ENCODE results near the gene TUBGCP5.

Gene TUBGCP5

DNA sequence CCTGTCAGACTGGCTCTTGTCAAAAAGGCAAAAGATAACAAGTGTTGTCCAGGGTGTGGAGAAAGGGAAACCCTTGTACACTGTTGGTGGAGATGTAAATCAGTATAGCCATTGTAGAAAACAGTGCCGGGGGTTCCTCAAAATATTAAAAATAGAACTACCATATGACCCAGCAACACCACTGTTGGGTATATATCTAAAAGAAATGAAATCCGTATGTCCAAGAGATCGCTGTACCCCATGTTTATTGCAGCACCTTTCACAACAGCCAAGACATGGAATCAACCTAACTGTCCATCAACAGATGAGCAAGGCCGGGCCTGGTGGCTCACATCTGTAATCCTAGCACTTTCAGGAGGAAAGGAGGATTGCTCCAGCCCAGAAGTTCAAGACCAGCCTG is 65.4 kb downstream of the TUBGCP5 start:
- DNase-seq: no peak

DNA sequence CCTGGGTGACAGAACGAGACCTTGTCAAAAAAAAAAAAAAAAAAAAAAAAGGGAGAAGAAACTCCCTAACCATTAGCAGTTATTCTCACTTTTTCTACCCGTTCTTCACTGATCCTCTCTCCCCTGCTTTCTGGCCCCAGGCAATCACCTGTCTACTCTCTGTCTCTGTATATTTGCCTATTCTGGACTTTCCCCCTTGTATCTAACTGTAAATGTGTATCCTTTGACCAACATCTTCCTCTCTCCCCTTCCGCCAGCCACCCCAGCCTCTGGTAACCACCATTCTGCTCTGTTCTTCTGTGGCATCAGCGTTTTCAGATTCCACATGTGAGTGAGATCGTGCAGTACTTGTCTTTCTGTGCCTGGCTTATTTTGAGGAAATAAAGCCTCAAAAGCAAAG is 66.1 kb downstream of the TUBGCP5 start:
- no peak for DNase-seq

DNA sequence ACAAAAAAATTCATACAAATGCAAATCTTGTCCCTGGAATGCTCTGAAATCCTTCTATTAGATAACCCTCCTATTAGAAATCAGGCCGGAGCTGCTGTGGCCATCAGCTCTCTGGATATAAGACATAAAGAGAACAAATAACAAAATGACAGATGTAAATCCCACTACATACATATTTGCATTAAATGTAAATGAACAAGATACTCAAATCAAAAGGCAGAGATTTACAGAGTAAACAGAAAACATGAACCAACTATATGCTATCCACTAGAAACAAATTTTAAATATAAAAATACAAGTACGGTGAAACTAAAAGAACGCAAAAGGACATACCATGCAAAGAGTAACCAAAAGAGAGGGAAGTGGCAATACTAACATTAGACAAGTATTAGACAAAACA is 69.9 kb downstream of the TUBGCP5 start:
- DNase-seq: no peak

DNA sequence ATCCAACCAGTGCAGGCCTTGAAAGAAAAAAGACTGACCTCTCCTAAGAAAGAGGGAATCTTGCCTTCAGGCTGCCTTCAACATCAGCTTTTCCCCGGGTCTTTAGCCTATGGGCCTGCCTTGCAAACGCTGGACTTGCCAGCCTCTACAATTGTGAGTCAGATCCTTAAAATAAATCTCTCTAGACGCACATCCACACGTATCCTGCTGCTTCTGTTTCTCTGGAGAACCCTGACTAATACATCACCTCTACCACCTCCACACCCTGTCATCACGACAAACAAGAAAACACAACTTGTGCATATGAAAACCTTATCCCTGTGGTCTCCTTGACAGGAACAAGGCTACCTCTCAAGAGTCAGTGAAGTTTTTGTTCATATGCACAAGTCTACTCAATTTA is 71.0 kb downstream of the TUBGCP5 start:
- no peak for DNase-seq

DNA sequence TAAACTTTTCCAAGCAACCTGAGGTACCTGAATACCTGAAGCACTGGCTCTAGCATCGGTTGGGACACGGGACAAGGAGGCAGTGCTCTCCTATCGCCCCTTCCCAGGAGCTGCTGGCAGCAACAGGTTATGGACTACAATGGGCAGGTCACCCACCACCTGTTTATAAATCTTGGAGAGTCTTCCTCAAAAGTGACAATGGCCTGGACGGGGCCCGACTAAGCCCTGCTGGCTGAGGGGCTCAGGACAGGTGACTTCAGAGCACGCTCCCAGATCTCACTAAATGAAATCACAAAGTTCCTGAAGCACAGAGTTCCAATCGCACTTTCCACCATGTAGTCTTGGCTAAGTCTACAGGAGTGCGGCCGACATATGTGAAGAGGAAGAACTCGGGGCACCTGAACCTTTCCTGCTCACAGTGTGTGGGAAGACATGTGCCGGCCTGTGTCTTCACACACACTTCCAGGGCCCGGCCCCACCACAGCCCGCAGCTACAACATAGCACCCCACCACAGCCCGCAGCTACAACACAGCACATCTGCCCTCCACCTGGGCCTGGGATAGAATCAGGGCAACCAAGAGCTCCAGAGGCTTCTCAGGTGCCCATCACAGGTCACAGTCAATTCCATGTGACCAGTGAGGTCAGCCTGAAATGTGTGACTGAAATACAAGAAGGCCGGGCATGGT is 72.1 kb downstream of the TUBGCP5 start:
- DNase-seq: no peak

DNA sequence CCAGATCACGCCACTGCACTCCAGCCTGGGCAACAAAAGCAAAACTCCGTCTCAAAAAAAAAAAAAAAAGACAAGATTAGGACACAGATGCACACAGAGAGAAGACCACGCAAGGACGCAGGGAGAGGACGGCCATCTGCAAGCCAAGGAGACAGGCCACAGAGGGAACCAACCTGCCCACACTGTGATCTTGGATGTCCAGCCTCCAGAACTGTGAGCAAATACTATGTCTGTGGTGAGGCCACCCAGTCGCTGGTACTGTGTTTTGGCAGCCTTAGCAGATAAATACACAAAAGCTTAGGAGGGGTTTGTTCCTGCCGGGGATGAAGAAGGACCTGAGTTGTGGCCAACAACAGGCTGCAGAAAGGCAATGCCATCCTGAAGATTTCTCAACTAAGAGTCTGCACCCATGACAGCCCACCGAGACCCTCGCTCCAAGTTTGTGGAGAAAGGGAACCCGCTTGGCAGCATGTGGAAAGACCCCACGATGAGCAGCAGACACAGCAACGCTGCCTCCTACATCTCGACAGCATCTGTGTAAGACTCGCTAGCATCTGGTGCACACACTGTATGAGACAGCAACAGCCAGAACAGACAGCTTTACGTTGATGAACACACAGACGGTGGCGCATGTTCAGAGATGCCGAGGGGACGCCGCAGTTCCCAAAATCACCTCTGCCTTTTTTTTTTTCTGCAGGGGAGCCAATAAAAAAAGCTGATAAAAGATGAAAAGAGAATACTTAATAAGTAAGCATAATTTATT is 72.9 kb downstream of the TUBGCP5 start:
- no peak for DNase-seq

DNA sequence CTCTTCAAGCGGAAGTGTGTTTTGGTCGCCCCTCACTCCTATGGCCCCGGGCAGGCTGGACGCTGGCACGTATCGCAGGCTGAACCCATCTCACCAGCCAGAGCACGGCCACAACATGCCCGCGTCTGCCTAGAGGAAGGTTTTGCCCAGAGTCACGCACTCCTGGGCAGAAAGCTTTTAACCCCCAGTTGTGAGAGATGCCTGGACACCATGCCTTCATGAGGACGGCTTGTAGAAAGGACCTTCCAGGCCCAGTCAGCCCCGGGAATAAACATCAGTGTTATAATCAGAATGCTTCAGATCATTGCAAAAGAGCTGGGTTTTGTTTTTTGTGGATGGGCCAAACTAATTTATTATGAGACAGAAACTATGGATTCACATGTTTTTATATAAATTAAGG is 75.7 kb downstream of the TUBGCP5 start:
- DNase-seq: no peak

DNA sequence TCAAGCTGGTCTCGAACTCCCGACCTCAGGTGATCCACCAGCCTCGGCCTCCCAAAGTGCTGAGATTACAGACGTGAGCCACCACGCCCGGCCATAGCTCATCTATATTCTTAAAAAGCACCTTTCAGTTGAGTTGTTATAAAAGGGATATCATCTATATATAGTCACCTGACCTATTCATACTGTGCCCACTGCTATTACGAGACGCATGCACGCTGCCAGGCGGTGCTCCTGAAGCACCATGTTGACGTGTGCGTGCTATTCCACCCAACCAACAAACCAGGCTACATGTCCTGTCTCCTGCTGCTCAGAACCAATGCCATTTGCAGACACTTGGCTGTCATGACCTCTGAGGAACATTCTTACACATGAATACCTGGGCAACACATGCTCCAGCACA is 76.8 kb downstream of the TUBGCP5 start:
- DNase-seq: no peak

DNA sequence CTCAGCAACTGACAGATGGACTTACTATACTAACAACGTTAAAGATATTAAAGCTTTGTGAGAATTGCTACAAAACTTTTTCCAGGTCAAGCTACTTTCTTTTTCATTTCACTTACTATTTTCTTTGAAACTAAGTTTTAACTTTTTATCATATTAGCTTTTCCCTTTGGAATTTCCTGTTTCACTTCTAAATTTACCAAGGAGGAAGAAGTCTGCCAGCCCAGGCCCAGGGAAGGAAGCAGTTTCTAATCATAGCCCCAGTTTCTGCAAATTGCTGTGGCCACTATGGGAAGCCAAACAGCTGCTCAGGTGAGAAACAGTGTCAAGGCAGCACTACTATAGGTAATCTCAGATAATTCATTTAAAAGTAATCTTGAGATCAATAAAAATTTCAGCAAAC is 77.6 kb downstream of the TUBGCP5 start:
- no peak for DNase-seq

DNA sequence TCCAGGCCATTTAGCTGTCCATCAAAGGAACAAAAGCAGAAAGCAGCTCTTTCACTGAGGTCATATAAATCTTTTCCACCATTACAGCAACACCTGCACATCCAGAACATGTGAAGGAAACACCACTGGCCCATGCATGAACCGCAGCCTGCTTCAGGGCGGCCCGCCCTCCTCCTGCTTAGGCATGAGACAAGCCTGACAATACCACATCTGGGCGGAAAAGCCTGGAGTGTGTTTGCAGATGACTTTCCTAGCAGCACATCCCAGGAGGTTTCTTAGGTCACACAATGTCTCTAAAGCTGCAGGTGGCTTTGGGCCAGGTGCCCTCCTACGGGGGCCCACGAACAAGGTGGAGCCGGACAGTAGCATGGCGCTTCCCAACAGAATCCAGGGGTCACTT is 78.8 kb downstream of the TUBGCP5 start:
- no peak for DNase-seq

DNA sequence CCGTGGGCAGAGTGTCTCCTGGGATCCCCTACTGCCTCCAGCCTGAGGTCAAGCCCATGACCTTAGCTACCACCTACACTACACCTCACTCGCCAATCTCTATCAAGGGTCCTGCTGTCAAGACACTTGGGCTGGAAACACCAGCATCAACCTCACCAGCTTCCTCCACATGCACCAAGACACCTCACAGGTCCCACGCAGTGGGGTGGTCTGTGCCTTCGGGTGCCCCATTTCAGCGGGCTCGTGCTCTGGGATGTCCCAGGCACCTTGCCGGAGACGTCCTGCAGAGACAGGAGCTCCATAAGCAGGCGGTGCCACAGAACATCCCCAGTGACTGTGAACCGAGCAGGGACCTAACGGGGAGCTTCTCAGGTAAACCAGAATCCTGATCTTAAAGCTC is 79.2 kb downstream of the TUBGCP5 start:
- no peak for DNase-seq

DNA sequence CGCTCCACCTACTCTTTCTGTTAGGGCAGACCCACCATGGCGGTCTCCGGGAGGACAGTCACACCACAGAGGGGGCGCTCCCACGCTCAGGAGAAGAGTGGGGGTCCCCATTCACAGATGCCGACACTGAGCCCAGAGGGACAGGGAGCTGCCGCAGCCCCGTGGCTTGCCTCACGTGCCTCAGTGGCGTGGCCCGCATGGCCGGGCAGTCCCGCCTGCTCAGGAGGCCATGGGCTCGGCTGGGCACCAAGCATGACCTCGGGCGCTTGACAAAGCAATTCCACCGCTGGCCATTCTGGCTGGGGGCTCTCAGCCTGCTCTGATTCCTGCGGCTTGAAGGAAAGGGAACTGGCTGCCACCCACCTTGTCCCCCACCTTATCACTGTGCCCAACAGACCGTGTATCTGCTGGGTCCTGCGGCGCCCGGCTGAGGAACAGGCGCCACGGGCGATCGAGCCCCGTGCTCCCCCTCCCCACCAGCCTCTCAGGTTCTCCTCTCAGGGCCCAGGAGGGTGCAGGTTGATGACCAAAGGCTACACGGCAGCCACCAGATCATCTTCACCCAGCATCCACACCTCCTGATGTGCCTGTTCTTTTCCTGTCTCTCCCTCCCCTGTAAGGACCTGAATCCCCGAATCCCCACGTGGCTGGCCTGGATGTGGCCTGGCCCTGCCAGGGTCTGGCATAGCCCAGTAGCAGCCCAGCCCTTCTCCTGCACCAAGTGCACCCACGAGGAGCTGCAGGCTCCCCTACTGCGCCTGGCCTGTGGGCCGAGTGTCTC is 79.9 kb downstream of the TUBGCP5 start:
- DNase-seq: no peak

DNA sequence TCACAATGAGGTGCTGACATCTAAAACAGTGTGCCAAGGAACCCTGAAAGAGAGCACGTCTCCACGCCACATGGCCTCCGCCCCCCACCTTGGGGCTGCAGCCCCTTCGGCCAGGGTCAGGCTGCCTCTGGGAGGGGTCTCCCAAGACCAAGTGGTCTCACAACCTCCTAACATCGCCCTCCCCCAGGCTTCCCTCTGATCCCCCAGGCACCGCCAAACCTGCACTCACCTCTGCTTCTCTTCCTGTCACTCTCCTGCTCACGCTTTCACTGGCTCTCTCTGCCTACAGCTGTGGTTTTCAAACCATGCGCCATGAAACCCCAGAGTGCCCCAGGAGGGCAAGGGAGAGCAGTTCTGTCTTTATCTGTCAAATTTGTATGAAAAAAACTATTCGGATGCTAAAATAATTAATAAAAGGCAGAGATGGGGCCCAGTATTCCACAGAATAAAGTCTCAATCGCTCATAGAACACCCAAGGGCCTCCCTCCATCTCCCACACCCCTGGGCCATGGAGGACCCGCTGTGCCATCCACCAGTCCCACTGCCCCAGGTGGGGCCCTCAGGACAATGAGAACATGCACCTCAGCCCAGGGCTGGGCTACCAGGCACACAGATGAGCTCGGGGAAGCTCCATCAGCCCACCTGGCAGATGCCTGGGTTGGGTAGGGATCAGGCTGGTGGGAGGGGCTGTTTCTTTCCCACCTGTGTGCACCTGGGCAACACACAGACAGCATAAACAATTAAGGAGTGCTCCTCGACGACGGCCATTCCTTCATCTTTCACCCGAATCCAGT is 80.7 kb downstream of the TUBGCP5 start:
- DNase-seq: no peak

DNA sequence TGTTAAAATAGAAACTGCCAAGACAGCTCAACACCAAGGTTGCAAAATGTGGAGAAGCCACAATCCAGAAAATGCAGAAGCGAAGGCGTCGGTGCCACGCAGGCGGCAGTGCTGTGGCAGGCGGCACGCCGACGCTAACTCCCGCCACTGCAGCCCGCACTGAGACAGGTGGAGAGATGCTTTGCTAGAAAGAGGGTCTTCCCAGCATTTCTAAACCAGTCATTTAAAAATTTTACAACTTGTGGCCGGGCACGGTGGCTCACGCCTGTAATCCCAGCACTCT is 82.5 kb downstream of the TUBGCP5 start:
- DNase-seq: no peak

DNA sequence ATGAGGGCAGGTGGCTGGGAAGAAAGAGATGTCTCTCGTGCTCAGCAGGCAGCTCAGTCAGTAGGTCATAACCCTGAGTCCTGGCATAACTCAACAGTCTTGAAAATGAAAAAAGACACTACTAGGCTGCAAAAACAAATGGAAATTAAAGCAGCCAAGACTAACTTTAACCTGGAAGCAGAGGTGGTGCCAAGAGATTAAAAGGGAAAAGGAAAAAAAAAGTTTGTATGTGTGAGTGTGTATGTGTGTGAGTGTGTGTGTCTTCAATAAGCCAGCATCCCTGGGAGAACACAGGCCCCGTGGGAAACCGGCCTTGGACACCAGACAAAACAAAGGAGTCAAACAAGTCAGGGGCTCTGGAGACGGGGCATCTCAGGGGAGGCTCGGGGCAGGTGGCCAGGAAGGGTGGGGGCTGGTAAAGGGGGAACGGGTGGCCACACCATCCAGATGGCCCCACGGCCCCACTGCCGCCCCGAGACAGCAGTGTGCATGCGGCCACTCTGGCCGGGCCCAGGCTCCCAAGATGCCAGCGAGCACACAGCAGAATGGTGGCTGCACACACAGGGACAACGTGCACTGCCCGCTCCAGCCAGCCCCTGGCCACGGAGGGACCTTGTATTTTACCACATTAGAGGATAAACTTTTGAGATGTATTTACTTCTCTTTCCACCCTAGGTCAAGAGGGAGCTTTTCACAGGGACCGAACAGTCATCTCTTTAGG is 83.0 kb downstream of the TUBGCP5 start:
- no peak for DNase-seq

DNA sequence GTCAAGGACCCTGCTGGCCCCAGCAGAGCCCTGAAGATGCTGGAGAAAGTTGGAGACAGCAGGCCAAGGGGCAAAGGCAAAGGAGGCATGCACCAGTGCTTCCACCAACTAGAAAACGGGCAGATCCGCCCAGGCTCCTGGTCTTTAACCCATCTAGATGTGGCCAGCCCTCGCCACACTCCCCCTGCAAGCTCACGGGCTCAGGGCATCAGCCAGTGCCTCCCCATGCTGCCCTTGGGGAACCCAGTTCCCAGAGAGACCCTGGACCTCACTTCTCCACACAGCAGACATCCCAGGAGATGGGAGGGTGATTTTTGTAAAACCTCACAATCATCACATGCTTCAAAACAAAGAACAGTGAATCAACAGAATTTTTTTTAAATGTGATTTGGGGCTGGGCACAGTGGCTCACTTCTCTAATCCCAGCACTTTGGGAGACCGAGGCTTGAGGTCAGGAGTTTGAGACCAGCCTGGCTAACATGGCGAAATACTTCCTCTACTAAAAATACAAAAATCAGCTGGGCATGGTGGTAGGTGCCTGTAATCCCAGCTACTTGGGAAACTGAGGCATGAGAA is 83.7 kb downstream of the TUBGCP5 start:
- DNase-seq: no peak

DNA sequence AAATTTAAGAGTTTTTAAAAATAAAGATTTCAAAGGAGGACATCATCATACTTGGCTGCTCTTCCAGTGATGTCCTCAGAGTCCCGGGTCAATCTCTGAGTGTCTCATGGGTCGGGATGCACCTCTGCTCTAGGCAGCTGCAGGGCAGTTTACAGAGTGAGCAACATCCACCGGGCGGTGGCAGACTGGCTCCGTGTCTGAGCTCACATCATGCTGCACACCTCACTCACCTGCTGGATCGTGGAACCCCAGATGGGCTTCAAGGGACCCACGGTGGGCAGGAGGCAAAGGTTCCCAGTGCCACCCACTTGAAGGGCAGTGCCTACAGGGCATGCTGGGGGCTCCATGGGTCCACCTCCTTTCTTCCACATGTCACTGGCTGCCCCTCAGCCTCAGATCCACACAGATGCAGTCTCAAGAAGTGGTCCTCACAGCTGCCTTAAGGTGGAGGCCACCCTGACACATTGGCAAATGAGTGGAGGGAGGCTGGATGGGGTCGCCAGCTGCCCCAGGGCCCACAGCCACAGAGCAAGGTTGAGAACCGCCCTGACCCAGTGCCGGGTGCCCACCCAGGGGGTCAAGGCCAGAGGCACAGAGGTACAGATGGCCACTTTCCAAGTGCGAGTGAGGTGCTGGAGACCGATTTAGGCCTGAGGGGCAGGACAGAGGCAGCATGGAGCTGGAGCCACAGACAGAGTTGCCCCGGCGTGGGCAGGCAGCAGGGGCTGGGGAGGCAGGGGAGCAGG is 84.4 kb downstream of the TUBGCP5 start:
- DNase-seq: no peak

DNA sequence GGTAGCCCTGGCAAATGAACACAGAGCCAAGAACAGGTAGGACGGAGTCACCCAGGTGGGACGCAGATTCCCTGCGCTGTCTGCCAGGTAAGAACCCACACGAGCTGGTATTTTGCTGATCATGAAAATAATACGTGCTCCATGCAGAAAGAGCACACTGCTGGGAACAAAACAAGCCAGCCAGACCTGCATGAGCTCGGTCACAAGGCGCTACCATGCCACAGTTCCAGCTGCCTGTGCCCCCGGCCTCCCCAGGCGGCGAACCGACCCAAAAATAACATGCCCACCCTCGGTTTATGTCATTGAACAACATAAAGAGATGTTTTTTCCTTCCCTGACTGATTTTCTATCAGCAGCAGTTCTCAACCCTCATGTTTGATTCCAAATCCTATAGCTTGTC is 85.0 kb downstream of the TUBGCP5 start:
- no peak for DNase-seq

DNA sequence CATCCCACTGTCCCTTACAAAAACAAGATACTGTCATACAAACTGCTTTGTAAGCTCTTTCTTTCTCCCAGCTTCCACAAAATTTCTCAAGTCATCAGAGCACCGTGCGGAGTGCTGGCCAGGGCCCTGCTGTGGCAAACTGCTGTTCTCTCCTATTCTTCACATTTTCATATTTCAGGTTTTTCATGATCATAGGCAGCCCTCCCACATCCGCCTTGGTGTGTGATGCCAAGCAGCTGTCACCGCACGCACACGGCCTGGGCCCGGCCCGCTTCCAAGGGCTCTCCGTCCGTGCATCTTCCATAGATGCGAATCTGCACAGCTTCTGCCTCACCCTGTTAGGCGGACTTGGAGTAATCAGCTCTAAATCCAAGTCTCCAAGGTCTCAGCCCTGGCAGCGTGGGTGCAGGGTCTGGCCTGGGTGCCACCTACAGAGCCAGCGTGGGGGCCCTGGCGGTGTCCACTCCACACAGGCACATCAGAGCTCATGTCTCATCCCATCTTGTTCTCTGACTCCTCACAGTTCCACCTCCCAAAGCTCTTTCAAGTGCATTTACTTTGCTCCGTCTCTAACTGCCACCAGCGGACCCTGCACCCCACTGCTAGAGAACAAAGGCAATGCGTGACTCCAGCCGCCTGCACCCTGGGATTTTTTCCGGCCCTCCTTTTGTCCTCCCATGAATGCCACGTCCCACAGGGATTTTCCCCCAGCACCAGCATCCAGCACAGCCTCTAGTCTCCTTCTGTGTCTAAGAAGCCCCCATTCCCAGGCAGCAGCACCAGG is 86.4 kb downstream of the TUBGCP5 start:
- DNase-seq: no peak

DNA sequence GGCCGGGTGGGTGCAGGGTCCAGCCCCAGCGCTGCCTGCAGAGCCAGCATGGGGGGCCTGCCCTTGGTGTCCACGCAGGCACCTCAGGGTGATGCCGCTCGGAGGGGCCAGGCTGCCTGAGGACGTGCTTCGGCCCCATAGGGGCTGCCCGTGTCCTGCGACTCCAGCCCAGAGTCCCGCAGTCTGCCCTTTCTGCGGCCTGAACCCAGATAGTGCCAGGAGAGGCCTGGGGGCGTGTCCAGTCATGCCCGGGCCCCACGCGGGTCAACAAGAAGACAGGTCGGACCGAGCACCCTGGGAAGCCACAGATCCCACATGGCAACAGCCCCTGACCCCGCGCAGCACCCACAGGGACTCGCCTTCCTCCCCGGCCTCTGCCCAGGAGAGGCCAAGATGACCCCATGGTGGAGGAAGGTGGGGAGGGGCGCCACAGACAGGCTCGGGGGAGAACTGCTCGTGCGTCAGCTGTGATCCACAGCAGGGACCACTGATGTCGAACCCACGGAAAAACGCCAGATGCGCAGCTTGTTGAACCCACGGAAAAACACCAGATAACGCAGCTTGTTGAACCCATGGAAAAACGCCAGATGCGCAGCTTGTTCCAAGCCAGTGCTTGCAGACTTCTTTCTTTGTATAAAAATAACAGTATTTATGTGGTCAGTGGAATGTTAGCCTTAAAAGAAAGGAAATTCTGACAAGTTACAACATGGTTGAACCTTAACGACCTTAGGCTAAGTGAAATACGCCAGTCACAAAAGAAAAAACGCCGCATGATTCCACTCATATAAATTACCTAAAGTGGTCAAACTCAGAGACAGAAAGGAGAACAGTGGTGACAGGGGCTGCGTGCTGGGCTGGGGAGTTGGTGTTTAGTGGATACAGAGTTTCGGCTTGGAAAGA is 87.7 kb downstream of the TUBGCP5 start:
- DNase-seq: no peak
